Measurements from ENCODE around the gene KCNJ6. TPM values are rescaled to one million over a fixed set of nuclear protein-coding genes. Genes with fewer than 3 reads are reported as not detected.

Gene KCNJ6
- total and polyA plus RNA-seq, 10 of the 15 experiments (the other 5 are each of a cell fraction or from before 2014, with no cell fraction given), result 0.03 to 0.07 (median 0.04) TPM; not detected in 7

GRCh38 chr21:37603129-37603528, 313.1 kb downstream of the KCNJ6 start (continued):
- no peak for TF ChIP-seq RELB (IDR thresholded peaks at IDR 0.05; ENCODE audit: low read depth)
- TF ChIP-seq CHD1 (IDR thresholded peaks at IDR 0.05; ENCODE audit: low read depth, low read length), result no peak

GRCh38 chr21:37601915-37602314, 314.3 kb downstream of the KCNJ6 start:
- H3K27ac ChIP-seq (ENCODE audit: control insufficient read depth, insufficient read depth), result no peak overlapping the region
- H3K9me3 ChIP-seq (replicated peaks; ENCODE audit: control insufficient read depth, insufficient read depth, low read length), result no peaks in the 10 kb centered on the region; the same call in 2 of the 3 replicates
- H3K9ac ChIP-seq (ENCODE audit: control insufficient read depth, insufficient read depth, low read length), result no peak overlapping the region
- TF ChIP-seq ZBED1 (IDR thresholded peaks at IDR 0.05; ENCODE audit: borderline replicate concordance) (no peak), ZNF592 (IDR thresholded peaks at IDR 0.05) (no peak), ZZZ3 (IDR thresholded peaks at IDR 0.05; ENCODE audit: control insufficient read depth, insufficient read length, low read depth) (no peak)
- no peak overlapping the region for H3K4me3 ChIP-seq
- H3K36me3 ChIP-seq (ENCODE audit: control insufficient read depth in 2 of 2, insufficient read depth in 2 of 2, low read length in 1 of 2), result no peaks in the 10 kb centered on the region
- BruUV-seq (replicated peaks), result no TSS peak
- CTCF ChIA-PET, result no interaction called here
- RAD21 ChIA-PET (ENCODE audit: unreplicated experiment), result no interaction called here
- DNase-seq (ENCODE audit: low read depth, low spot score) (no peak), FAIRE-seq (no peak), ATAC-seq (no peak)
- in situ Hi-C loops (cut with MboI), result no loop called here
- H2AFZ ChIP-seq (ENCODE audit: control insufficient read depth, low read depth, low read length), result no peak overlapping the region
- no peaks in the 10 kb centered on the region; a peak in 2 of 4 replicates for H3K27me3 ChIP-seq (replicated peaks in 1 of 2; ENCODE audit: control insufficient read depth in 2 of 2, insufficient read depth in 2 of 2, low read length in 1 of 2)
- H4K20me1 ChIP-seq (ENCODE audit: control insufficient read depth, insufficient read depth), result no peaks in the 10 kb centered on the region
- POLR2A ChIA-PET, result no interaction called here
- SMC1A ChIA-PET (ENCODE audit: uncharacterized antibody, unreplicated experiment), result no interaction called here
- 65% methylated on average over 5 of the region's 5 CpGs for WGBS (ENCODE audit: insufficient coverage, insufficient replicate concordance, low lambda C conversion rate, missing lambda C conversion rate)
- H3K4me1 ChIP-seq (ENCODE audit: control insufficient read depth, insufficient read depth, low read length), result no peaks in the 10 kb centered on the region
- H3K79me2 ChIP-seq (ENCODE audit: control insufficient read depth, insufficient read depth, low read length), result no peaks in the 10 kb centered on the region
- H3K4me2 ChIP-seq (ENCODE audit: control insufficient read depth, insufficient read depth), result no peak overlapping the region
- intact Hi-C loops (cut with micrococcal nuclease; ENCODE audit: unreplicated experiment), result no loop called here

All from GM12878 (cell line).